ENCODE results near the gene MCUB. TPM values are rescaled to one million over a fixed set of nuclear protein-coding genes. Genes with fewer than 3 reads are reported as not detected.

MCUB gene
- total RNA-seq, 1 experiment from 2014 or later: 14.8 TPM

- Histone ChIP-seq H2AFZ (ENCODE audit: low read length) (no peak overlapping the region), H3K23ac (ENCODE audit: insufficient read length, low read depth, low read length) (no peak overlapping the region), H3K4ac (ENCODE audit: low read depth, low read length) (no peak overlapping the region), H4K8ac (replicated peaks; ENCODE audit: insufficient read length, low read depth, low read length) (no peak overlapping the region), H3K4me1 (ENCODE audit: insufficient read depth, low read length) (no peaks in the 10 kb centered on the region; the same call in 1 of the 2 replicates), H3K79me1 (ENCODE audit: insufficient read depth, low read depth, low read length, poor library complexity, severe bottlenecking) (no peaks in the 10 kb centered on the region), H2BK5ac (ENCODE audit: insufficient read length, low read length) (no peak overlapping the region), H3K14ac (ENCODE audit: insufficient read depth, low read length) (no peak overlapping the region), H3K56ac (ENCODE audit: insufficient read length, low read depth, low read length) (no peak overlapping the region), H4K20me1 (ENCODE audit: control insufficient read depth, insufficient read depth, insufficient read length) (no peaks in the 10 kb centered on the region), H3K9ac (ENCODE audit: extremely low read depth, insufficient read length, low read length) (no peak overlapping the region), H3K27ac (ENCODE audit: insufficient read length, low read depth, low read length) (no peak overlapping the region), H3T11ph (ENCODE audit: low read length) (no peak overlapping the region), H4K5ac (ENCODE audit: insufficient read length, low read depth, low read length) (no peak overlapping the region), H4K91ac (ENCODE audit: insufficient read length, low read depth, low read length) (no peak overlapping the region), H3K27me3 (ENCODE audit: insufficient read depth, low read length) (no peaks in the 10 kb centered on the region), H2BK120ac (ENCODE audit: low read depth, low read length, poor library complexity, severe bottlenecking) (no peak overlapping the region), H2AK5ac (ENCODE audit: insufficient read length, low read length) (no peak overlapping the region), H3K4me2 (ENCODE audit: insufficient read depth, insufficient read length, low read length) (no peak overlapping the region), H3K79me2 (ENCODE audit: insufficient read depth, low read length) (no peaks in the 10 kb centered on the region), H3K9me3 (ENCODE audit: control insufficient read depth, low read depth, low read length) (no peaks in the 10 kb centered on the region), H3K23me2 (ENCODE audit: insufficient read length, low read depth, low read length, poor library complexity, severe bottlenecking) (peaks cover 15% of the 10 kb centered on the region), H2BK12ac (ENCODE audit: insufficient read length, low read depth, low read length) (no peak overlapping the region), H2BK15ac (ENCODE audit: low read depth, low read length) (no peak overlapping the region), H2BK20ac (ENCODE audit: low read depth, low read length, poor library complexity, severe bottlenecking) (no peak overlapping the region), H3K18ac (ENCODE audit: insufficient read length, low read depth, low read length) (no peak overlapping the region)
- Mint-ChIP-seq H3K4me1 (peaks cover 14 to 15% of the 10 kb centered on the region in 2 experiments), H3K27me3 (ENCODE audit: low read depth) (no peaks in the 10 kb centered on the region; the same call in 1 of the 2 replicates), H3K36me3 (ENCODE audit: insufficient read depth in 1 of 3, low read depth in 3 of 3) (peaks cover 19 to 38% (median 33%) of the 10 kb centered on the region in 3 experiments), H3K4me3 (no peak overlapping the region), H3K9me3 (0 out of 5 replicates have a peak, but pooled peaks cover 0 to under 1% of the 10 kb centered on the region in 2 experiments), H3K27ac (no peak overlapping the region)
- no CpG with 5 or more reads among the region's 1 CpG for WGBS (ENCODE audit: extremely low coverage, insufficient read length, low lambda C conversion rate)
- TF ChIP-seq CTCF (conservative IDR thresholded peaks at IDR 0.05): no peak
- no peak for DNase-seq
Measured at GRCh38 chr4:109698656-109699055, 138.6 kb downstream of the MCUB start.

All from H9 (cell line).